HepG2 (cell line): ENCODE data around the gene TMEM231. TPM values are rescaled to one million over a fixed set of nuclear protein-coding genes. Genes with fewer than 3 reads are reported as not detected.

Experiments
- NR2F6 ChIP-seq, 2 experiments: IDR thresholded peaks; 2 replicates each; pipeline ENCODE4 v1.6.1; 2016; ENCODE audit warnings: antibody characterized with exemption in 1 of 2, mild to moderate bottlenecking in 1 of 2
- RBM22 ChIP-seq: fragments of 200-400 bp; formaldehyde crosslinking; optimal IDR thresholded peaks from 2 replicates; pipeline ENCODE3; 2017; ENCODE audit warnings: mild to moderate bottlenecking, low read length, moderate library complexity
- SIN3A ChIP-seq: IDR thresholded peaks from 2 replicates; pipeline ENCODE4 v1.6.1; 2011; ENCODE audit warnings: low read depth, mild to moderate bottlenecking, control low read depth, low read length, borderline replicate concordance
- ZNF160 ChIP-seq: sonication (generic); formaldehyde crosslinking; IDR thresholded peaks from 2 replicates; pipeline ENCODE4 v1.8.0; 2022; ENCODE audit warnings: mild to moderate bottlenecking, inconsistent platforms, missing genetic modification reagents
- polyA plus RNA-seq, 8 experiments: library from polyadenylated mRNA; depleted of rRNA in 3 of 8; stranded (reverse) in 7 of 8; unstranded in 1 of 8; fragments of >200 nt; fragmentation: Illumina TruSeq in 4 of 8; extraction: Trizol in 4 of 8; gene quantifications; 2 replicates each; pipeline versions ENCODE4 v1.2.1 to v1.2.3, GENCODE V29; 2011 to 2016; ENCODE audit warnings: low read depth in 4 of 8, missing spikeins in 1 of 8, mixed read lengths in 1 of 8; ENCODE audit not compliant: insufficient read depth in 1 of 8
- total RNA-seq, 5 experiments: library from RNA; depleted of rRNA; stranded (reverse); fragments of >200 nt; fragmentation: Illumina TruSeq; extraction: Trizol; gene quantifications; 2 replicates each; pipeline ENCODE4 v1.2.3, GENCODE V29; 2016; ENCODE audit warnings: low read depth in 1 of 5
- TF ChIP-seq, protein P1 (sequence below): fragments of 450-650 bp; IDR thresholded peaks from 2 replicates; pipeline ENCODE4 v1.6.1; 2017
- TF ChIP-seq, protein P2 (sequence below), 2 experiments: fragments of 450-650 bp in 1 of 2; sonication (generic) in 1 of 2; formaldehyde crosslinking in 1 of 2; IDR thresholded peaks; 2 replicates each; pipeline versions ENCODE4 v1.6.1 to v1.8.0; 2016 to 2022; ENCODE audit warnings: antibody characterized with exemption in 1 of 2, mild to moderate bottlenecking in 1 of 2, missing genetic modification reagents in 1 of 2
- TF ChIP-seq, protein P3 (sequence below): sonication (generic); formaldehyde crosslinking; IDR thresholded peaks from 2 replicates; pipeline ENCODE4 v1.9.0; 2021; ENCODE audit warnings: missing genetic modification reagents, borderline replicate concordance

TMEM231 gene
- total and polyA plus RNA-seq, 2 of the 13 experiments (the other 11 are each of a cell fraction or from before 2014, with no cell fraction given): 3.5 to 7.4 TPM

DNA sequence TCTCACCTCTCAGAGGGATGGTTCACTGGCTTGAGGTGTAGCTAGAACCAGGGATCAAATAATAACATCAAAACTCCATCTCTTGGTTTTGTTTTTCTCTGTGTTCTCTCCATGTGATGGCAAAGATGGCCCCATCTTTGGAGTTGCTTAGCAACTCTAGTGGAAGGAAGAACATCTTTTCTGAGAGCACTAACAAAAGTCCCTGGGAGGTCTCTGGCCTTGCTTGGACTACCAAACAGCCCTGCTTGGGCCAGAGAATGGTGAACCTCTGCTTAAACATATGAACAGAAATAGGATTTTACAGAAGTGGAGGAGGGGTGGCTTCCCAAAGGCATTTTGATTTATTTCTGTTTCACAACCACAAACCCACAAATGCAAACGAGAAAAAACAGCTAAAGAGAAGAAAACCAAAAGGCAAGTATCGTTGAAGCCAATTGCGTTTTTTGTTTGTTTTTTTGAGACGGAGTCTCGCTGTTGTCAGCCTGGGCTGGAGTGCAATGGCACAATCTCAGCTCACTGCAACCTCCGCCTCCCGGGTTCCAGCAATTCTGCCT is 23.3 kb upstream of the TMEM231 start (continued):
- TF ChIP-seq, protein P1, sequence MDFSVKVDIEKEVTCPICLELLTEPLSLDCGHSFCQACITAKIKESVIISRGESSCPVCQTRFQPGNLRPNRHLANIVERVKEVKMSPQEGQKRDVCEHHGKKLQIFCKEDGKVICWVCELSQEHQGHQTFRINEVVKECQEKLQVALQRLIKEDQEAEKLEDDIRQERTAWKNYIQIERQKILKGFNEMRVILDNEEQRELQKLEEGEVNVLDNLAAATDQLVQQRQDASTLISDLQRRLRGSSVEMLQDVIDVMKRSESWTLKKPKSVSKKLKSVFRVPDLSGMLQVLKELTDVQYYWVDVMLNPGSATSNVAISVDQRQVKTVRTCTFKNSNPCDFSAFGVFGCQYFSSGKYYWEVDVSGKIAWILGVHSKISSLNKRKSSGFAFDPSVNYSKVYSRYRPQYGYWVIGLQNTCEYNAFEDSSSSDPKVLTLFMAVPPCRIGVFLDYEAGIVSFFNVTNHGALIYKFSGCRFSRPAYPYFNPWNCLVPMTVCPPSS: no peak
- no peak for TF ChIP-seq NR2F6 (IDR thresholded peaks at IDR 0.05)
- TF ChIP-seq NR2F6 (CRISPR knock-in tag; IDR thresholded peaks at IDR 0.05): no peak
- TF ChIP-seq, protein P2, sequence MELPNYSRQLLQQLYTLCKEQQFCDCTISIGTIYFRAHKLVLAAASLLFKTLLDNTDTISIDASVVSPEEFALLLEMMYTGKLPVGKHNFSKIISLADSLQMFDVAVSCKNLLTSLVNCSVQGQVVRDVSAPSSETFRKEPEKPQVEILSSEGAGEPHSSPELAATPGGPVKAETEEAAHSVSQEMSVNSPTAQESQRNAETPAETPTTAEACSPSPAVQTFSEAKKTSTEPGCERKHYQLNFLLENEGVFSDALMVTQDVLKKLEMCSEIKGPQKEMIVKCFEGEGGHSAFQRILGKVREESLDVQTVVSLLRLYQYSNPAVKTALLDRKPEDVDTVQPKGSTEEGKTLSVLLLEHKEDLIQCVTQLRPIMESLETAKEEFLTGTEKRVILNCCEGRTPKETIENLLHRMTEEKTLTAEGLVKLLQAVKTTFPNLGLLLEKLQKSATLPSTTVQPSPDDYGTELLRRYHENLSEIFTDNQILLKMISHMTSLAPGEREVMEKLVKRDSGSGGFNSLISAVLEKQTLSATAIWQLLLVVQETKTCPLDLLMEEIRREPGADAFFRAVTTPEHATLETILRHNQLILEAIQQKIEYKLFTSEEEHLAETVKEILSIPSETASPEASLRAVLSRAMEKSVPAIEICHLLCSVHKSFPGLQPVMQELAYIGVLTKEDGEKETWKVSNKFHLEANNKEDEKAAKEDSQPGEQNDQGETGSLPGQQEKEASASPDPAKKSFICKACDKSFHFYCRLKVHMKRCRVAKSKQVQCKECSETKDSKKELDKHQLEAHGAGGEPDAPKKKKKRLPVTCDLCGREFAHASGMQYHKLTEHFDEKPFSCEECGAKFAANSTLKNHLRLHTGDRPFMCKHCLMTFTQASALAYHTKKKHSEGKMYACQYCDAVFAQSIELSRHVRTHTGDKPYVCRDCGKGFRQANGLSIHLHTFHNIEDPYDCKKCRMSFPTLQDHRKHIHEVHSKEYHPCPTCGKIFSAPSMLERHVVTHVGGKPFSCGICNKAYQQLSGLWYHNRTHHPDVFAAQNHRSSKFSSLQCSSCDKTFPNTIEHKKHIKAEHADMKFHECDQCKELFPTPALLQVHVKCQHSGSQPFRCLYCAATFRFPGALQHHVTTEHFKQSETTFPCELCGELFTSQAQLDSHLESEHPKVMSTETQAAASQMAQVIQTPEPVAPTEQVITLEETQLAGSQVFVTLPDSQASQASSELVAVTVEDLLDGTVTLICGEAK (IDR thresholded peaks at IDR 0.05): no peak
- TF ChIP-seq, protein P2 (CRISPR knock-in tag; IDR thresholded peaks at IDR 0.05): no peak
- no peak for TF ChIP-seq SIN3A
- no peak for TF ChIP-seq RBM22
- TF ChIP-seq, protein P3, sequence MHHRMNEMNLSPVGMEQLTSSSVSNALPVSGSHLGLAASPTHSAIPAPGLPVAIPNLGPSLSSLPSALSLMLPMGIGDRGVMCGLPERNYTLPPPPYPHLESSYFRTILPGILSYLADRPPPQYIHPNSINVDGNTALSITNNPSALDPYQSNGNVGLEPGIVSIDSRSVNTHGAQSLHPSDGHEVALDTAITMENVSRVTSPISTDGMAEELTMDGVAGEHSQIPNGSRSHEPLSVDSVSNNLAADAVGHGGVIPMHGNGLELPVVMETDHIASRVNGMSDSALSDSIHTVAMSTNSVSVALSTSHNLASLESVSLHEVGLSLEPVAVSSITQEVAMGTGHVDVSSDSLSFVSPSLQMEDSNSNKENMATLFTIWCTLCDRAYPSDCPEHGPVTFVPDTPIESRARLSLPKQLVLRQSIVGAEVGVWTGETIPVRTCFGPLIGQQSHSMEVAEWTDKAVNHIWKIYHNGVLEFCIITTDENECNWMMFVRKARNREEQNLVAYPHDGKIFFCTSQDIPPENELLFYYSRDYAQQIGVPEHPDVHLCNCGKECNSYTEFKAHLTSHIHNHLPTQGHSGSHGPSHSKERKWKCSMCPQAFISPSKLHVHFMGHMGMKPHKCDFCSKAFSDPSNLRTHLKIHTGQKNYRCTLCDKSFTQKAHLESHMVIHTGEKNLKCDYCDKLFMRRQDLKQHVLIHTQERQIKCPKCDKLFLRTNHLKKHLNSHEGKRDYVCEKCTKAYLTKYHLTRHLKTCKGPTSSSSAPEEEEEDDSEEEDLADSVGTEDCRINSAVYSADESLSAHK: no peak
- no peak for TF ChIP-seq ZNF160 (CRISPR knock-in tag)
